Duodenal mucosa (tissue), 2 donors: ENCODE data around the gene BEST1.

Experiments used
- H3K27ac ChIP-seq: one replicate; pipeline ENCODE4 v1.7.0; 2013; ENCODE audit warnings: low read depth, low read length
- H3K27me3 ChIP-seq, 2 donors: one replicate each; pipeline ENCODE4 v1.7.0; 2013; ENCODE audit warnings: low read length in 2 of 2, control low read depth in 1 of 2; ENCODE audit not compliant: insufficient read depth in 2 of 2, control insufficient read depth in 1 of 2
- H3K36me3 ChIP-seq, 2 donors: one replicate each; pipeline ENCODE4 v1.7.0; 2013; ENCODE audit warnings: low read length in 2 of 2, control low read depth in 1 of 2; ENCODE audit not compliant: insufficient read depth in 2 of 2, control insufficient read depth in 1 of 2
- H3K4me1 ChIP-seq, 2 donors: one replicate each; pipeline ENCODE4 v1.7.0; 2013; ENCODE audit warnings: low read length in 2 of 2, control low read depth in 1 of 2; ENCODE audit not compliant: insufficient read depth in 2 of 2, control insufficient read depth in 1 of 2
- H3K4me3 ChIP-seq, 2 donors: one replicate each; pipeline ENCODE4 v1.7.0; 2013; ENCODE audit warnings: low read length in 2 of 2, low read depth in 1 of 2
- H3K9ac ChIP-seq, 2 donors: one replicate each; pipeline ENCODE4 v1.7.0; 2013; ENCODE audit warnings: low read length in 2 of 2, low read depth in 1 of 2
- H3K9me3 ChIP-seq, 2 donors: one replicate each; pipeline ENCODE4 v1.7.0; 2013; ENCODE audit warnings: low read length in 2 of 2, control low read depth in 1 of 2; ENCODE audit not compliant: control insufficient read depth in 1 of 2

Gene BEST1

DNA sequence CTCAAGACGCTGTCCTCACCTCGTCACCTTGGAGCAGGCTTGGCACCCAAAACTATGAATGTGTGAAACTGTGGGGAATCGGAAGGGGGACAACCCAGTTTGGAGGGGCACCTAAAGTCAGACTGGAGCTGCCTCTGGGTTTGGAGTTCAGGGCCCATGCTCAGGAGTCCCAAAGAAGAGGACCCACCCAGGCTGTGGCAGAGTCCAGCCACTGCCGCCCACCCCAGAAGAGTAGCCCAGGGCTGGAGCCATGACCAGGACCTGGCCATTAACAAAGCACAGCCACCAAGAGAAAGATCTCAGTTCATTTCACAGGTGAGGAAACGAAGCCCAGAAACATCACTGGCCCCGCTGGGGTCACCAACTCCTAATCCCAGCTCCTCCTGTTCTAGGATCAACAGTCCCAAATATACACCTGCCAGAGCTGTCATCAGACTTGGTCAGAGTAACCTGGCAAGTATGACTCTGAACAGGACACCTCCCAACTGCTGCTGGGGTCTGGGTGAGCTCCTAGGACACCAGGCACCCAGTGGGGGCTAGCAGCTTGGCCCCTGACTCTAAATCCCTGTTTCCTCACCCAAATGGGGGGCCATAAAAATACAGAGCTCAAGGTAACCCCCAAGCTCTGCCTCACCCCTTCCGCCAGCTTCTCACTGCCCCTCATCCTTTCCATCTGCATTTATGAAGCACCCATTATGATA is 35.5 kb upstream of the BEST1 start:
- Histone ChIP-seq H3K4me1 (peaks cover 8 to 11% of the 10 kb centered on the region in 2 donors), H3K36me3 (no peaks in the 10 kb centered on the region), H3K27me3 (peaks cover 26 to 27% of the 10 kb centered on the region in 2 donors), H3K9me3 (no peaks in the 10 kb centered on the region), H3K4me3 (no peak overlapping the region), H3K27ac (no peak overlapping the region), H3K9ac (no peak overlapping the region)

DNA sequence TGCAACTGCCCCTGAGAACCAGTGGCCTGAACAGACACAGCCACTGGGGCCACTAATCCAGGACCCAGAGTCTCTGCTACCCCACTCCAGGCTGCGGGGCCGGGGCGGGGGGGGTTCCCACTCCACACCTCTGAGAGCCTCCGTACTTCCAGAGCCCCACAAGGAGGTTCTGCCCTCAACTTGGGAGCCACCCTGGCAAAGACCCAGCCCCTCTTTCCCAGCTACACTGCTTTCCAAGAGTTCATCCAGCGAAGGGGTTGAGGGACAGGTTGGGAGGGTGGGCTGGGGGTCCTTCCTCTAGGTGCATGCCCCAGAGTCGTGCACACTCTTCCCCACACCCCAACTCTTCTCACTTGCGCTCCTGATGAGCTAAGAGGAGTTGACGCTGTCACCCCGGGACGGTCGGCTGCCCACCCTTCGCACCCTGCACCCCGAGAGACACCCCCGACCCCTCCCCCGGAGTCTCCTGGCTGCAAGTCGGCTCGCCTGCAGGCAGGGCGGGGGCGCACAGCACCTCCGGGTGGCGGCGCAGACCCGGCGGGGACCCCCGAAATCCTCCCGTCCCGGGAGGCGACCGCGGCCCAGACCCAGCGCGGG is 33.3 kb upstream of the BEST1 start:
- Histone ChIP-seq H3K4me1 (peaks cover 7 to 8% of the 10 kb centered on the region in 2 donors), H3K27ac (peak overlapping the region; percentile 20), H3K9ac (no peak overlapping the region), H3K4me3 (peak overlapping the region in 1 of 2 donors; percentile 61), H3K9me3 (no peaks in the 10 kb centered on the region), H3K27me3 (peaks cover 34% of the 10 kb centered on the region in 2 donors), H3K36me3 (no peaks in the 10 kb centered on the region)

- H3K27me3 ChIP-seq, result peaks cover 34% of the 10 kb centered on the region in 2 donors
- H3K9me3 ChIP-seq, result no peaks in the 10 kb centered on the region
- peaks cover 7 to 8% of the 10 kb centered on the region in 2 donors for H3K4me1 ChIP-seq
Observed at GRCh38 chr11:61917334-61918109, 32.6 kb upstream of the BEST1 start, which contains the start of gene RAB3IL1. Gene RAB3IL1, minus strand, starts transcription at chr11:61917566. Its CDS starts 199 bp downstream, at chr11:61917367.

GRCh38 chr11:61918251-61918937 is 31.8 kb upstream of the BEST1 start:
- Histone ChIP-seq H3K27me3 (peaks cover 34% of the 10 kb centered on the region in 2 donors), H3K9ac (no peak overlapping the region), H3K27ac (no peak overlapping the region), H3K4me1 (peaks cover 13% of the 10 kb centered on the region in 2 donors), H3K36me3 (no peaks in the 10 kb centered on the region), H3K4me3 (no peak overlapping the region), H3K9me3 (no peaks in the 10 kb centered on the region)

More at GRCh38 chr11:61917334-61918109, 32.6 kb upstream of the BEST1 start, which contains the start of gene RAB3IL1:
- H3K36me3 ChIP-seq, result no peaks in the 10 kb centered on the region
- peak within 1 kb of the TSS; percentile 40 to 61 for H3K4me3 ChIP-seq
- H3K27ac ChIP-seq, result peak within 1 kb of the TSS; percentile 20
- H3K9ac ChIP-seq, result peak within 1 kb of the TSS in 1 of 2 donors; percentile 55

GRCh38 chr11:61918938-61919704 is 31.0 kb upstream of the BEST1 start:
- H3K9me3 ChIP-seq, result no peaks in the 10 kb centered on the region
- H3K4me1 ChIP-seq, result peaks cover 17 to 21% of the 10 kb centered on the region in 2 donors
- no peaks in the 10 kb centered on the region for H3K36me3 ChIP-seq
- H3K4me3 ChIP-seq, result no peak overlapping the region
- H3K27ac ChIP-seq, result no peak overlapping the region
- H3K9ac ChIP-seq, result no peak overlapping the region
- H3K27me3 ChIP-seq, result peaks cover 34% of the 10 kb centered on the region in 2 donors

- H3K36me3 ChIP-seq, result no peaks in the 10 kb centered on the region
- H3K9me3 ChIP-seq, result no peaks in the 10 kb centered on the region
- H3K4me1 ChIP-seq, result peaks cover 17 to 22% of the 10 kb centered on the region in 2 donors
- H3K4me3 ChIP-seq, result no peak overlapping the region
- H3K27me3 ChIP-seq, result peaks cover 34% of the 10 kb centered on the region in 2 donors
- no peak overlapping the region for H3K27ac ChIP-seq
- no peak overlapping the region for H3K9ac ChIP-seq
Observed at GRCh38 chr11:61919705-61920631, 30.2 kb upstream of the BEST1 start.

GRCh38 chr11:61921446-61921845 is 28.7 kb upstream of the BEST1 start:
- H3K27ac ChIP-seq, result no peak overlapping the region
- H3K9ac ChIP-seq, result no peak overlapping the region

DNA sequence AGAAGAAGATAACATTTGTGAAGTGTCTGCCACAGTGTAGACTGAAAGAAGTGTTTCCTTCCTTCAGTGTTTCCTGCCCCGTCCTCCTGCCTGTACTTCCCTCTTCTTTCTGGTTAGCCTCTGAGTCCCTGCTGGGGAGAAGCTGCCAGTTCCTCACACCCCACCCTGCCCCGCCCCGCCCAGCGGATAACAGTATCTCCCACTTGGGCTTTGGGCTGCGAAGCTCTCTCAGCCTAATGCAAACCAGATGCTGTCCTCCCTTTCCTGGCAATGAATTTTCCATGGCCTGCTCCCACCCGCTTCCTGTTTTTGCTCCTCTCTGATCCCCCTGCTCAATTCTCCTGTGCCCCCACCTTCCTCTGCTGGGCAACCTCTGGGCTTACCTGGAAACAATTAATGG is 27.6 kb upstream of the BEST1 start:
- H3K36me3 ChIP-seq, result no peaks in the 10 kb centered on the region
- no peaks in the 10 kb centered on the region for H3K9me3 ChIP-seq
- H3K27me3 ChIP-seq, result peaks cover 28 to 29% of the 10 kb centered on the region in 2 donors
- peak overlapping the region; percentile 34 for H3K27ac ChIP-seq
- H3K9ac ChIP-seq, result no peak overlapping the region
- peaks cover 17 to 21% of the 10 kb centered on the region in 2 donors for H3K4me1 ChIP-seq
- no peak overlapping the region for H3K4me3 ChIP-seq

More at GRCh38 chr11:61921446-61921845, 28.7 kb upstream of the BEST1 start:
- Histone ChIP-seq H3K27me3 (peaks cover 30 to 31% of the 10 kb centered on the region in 2 donors), H3K9me3 (no peaks in the 10 kb centered on the region), H3K4me1 (peaks cover 17 to 22% of the 10 kb centered on the region in 2 donors), H3K36me3 (no peaks in the 10 kb centered on the region), H3K4me3 (no peak overlapping the region)
